Measurements from ENCODE around the gene LMBR1. TPM values are rescaled to one million over a fixed set of nuclear protein-coding genes. Genes with fewer than 3 reads are reported as not detected.
"Not testable (repeated sequence)": the region's sequence is repeated elsewhere in the genome, so short reads cannot be mapped to it uniquely, and the experiment has no call there.

The LMBR1 gene
- polyA plus RNA-seq, 3 donors: 44.7 to 51.4 (median 44.8) TPM

DNA sequence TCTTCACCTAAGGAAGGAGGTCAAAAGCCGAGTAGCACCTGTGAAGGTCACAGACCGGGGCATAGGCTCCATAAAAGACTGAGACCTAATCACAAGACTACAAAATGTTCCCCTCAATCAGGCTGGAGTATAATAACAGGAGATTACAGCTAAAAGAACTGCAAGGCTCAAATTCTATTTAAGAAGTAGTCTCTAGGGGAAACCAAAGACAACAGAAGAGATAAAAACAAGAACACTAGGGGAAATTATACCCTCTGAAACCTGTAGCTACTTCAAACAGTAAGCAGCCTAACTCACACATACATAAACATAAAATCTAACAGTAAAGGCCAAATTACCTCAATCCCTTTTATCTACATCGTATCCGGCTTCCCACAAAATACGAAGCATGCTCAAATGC, 38.3 kb downstream of the LMBR1 start:
- DNase-seq (ENCODE audit: low read depth in 3 of 3, low spot score in 2 of 3): no peak

DNA sequence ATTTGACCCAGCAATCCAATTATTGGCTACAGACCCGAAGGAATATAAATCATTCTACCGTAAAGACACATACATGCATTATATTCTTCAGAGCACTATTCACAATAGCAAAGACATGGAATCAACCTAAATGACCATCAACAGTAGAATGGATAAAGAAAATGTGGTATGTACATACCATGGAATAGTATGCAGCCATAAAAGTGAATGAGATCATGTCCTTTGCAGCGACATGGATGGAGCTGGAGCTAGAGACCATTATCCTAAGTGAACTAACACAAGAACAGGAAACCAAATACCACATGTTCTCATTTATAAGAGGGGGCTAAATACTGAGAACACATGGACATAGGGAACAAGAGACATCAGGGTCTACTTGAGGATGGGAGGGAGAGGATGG, 44.0 kb downstream of the LMBR1 start:
- DNase-seq (ENCODE audit: low read depth in 3 of 3, low spot score in 2 of 3): no peak

DNA sequence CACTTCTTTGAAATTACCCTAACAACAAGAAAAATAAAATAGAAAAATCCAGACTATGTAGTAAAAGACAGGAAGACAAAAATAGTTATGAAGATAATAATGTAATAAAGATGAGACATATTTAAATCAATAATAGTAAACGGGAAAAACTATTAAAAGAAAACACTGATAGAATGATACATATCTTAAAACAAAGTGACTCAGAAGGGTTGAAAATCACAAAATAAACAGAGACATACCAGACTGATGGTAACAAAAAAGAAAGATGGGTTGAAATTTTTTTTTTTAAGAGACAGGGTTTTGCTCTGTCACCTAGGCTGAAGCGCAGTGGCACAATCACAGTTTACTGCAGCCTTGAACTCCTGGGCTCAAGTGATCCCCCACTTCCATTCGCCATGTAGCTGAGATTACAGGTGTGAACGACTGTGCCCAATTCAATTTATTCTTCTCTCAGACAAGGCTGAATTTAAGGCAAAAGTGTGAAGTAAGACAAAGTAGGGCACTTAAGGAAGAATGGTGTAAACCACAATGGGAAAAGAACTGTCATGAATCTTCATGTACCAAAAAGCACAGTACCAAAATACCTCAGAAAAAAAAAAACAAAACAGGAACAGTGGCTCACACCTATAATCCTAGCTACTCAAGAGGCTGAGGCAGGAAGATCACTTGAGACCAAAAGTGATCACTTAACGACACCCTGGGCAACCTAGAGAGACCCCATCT, 47.4 kb downstream of the LMBR1 start:
- DNase-seq (ENCODE audit: low read depth in 3 of 3, low spot score in 2 of 3): no peak

DNA sequence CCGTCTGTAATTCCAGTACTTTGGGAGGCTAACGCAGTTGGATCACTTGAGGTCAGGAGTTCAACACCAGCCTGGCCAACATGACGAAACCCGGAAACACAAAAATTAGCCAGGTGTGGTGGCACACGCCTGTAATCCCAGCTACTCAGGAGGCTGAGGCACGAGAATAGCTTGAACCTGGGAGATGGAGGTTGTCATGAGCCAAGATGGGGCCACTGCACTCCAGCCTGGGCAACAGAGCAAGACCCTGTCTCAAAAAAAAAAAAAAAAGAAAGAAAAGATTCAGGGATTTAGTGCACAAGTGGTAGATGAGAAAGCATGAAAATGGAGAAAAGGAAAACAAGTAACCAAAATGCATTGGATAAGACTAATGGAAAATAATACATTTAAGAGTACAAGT, 49.4 kb downstream of the LMBR1 start:
- DNase-seq (ENCODE audit: low read depth in 3 of 3, low spot score in 2 of 3): not testable (repeated sequence)

DNA sequence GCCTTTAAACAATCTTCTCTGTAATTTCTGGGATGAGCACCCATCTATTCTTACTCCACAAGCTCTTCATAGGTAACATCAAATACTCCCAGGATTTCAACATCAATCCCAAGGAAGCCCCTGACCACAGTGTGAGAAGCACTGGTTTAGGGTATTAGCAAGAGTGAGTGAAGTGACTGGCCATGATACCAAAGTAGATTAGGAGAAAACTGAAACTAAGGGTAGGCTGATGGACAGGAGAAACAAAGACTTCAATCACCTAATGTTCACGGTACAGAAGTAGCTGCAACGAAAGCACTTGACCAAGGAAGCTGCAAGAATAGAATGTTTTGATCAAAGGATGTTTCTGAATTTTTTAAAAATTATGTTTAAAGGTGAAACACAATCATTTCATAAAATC, 49.8 kb downstream of the LMBR1 start:
- DNase-seq (ENCODE audit: low read depth in 3 of 3, low spot score in 2 of 3): no peak

DNA sequence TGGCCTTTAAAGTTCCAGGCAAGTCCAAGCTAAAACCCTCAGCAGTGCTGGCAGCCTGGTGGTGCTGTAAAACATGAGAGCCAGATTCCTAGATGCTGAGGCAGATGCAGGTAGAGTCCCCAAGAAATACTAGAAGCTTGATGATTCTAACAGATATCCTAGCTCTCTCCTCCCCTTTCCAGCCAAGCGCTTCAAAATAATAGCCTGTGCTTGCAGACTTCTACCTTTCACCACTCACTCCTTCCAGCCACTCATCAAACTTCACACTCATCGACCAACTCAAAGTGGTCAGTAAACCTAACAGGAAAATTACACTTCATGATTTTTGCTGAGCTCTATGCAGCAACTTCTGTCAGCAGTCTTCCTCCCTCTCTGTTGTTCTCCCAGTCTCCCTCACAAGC, 50.2 kb downstream of the LMBR1 start:
- DNase-seq (ENCODE audit: low read depth in 3 of 3, low spot score in 2 of 3): peak; percentile 8 to 16 (median 9)

DNA sequence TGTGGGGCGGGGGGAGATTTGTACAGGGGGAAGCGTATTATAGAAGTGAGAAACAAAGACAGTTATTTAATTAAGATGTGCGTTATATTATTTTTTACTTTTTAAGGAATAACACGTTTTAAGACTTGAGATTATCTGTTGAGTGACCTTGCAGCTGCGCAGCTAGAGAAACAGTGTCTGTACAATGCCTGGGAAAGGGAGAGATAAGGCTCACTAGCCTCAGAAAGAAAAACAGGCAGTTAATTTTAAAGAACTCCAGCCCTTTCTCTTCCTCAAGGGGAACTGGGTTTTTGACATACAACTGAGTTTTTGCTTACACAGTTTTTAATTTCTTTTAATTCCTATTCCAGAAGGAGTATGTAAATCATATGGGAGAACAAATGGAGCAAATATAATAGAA, 50.7 kb downstream of the LMBR1 start:
- DNase-seq (ENCODE audit: low read depth in 3 of 3, low spot score in 2 of 3): no peak

DNA sequence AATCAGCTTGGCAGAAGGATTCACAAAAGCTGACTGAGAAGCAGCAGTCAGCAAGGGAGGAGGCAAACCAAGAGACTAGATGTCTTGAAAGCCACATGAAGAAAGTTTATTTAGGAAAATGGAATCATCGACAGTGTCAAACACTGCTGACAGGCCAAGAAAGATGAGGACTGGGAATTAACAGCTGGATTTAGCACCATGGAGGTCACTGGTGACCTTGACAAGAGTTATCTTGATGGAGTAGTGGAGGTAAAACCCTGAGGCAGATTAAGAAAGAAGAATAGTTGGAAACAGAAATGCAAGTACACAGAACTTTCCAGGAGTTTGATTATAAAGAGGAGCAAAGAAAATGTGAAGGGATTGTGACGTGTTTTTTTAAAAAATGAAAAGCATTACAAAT, 51.5 kb downstream of the LMBR1 start:
- DNase-seq (ENCODE audit: low read depth in 3 of 3, low spot score in 2 of 3): no peak

DNA sequence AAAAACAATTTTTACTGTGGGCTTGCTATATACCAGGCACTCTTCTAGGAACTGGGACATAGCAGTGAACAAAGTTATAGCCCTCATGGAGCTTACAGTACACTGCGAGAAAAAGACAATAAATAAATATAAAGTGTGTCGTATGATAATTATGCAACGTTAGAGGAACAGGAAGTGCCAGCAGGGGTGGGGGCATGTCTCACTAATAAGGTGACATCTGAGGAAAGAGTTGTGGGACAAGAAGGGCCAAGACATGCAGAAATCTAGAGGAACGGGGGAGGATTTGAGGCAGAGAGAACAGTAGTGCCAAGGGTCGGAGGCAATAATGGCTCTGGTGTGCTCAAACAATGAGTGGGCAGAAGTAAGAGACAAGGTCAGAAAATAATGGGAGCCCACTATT, 52.8 kb downstream of the LMBR1 start:
- no peak for DNase-seq (ENCODE audit: low read depth in 3 of 3, low spot score in 2 of 3)

DNA sequence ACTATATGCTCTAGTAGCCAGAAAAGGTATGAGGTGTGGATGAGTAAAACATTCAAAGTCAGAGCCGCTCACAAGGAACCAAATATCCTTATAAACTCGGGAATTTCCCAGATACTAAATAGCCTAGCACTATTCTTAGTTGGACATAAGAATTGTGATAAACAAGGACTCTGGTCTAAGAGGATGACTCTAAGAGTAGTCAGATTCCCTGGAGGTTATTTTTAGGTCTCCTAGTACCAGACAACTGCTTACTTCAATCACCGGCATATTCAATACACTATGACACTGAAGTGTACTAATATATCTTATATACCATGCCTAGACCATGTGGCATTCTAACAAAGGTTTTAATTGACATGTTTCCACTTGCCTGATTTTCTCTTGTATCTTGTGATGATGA, 56.5 kb downstream of the LMBR1 start:
- no peak for DNase-seq (ENCODE audit: low read depth in 3 of 3, low spot score in 2 of 3)

DNA sequence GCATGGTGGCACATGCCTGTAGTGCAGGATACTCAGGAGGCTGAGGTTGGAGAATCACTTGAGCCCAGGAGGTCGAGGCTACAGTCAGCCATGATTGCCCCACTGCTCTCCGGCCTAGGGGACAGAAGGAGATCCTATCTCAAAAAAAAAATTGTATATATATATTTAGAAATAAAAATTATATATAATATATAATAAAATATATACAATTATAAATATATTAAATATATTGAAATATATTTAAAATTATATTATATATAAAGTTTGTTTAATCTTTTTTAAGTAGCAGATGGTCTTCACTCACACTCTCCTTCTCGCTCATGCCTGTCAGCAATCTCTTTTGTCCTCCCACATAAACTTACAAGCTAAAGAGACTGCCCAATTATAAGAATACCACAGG, 58.5 kb downstream of the LMBR1 start:
- no peak for DNase-seq (ENCODE audit: low read depth in 3 of 3, low spot score in 2 of 3)

DNA sequence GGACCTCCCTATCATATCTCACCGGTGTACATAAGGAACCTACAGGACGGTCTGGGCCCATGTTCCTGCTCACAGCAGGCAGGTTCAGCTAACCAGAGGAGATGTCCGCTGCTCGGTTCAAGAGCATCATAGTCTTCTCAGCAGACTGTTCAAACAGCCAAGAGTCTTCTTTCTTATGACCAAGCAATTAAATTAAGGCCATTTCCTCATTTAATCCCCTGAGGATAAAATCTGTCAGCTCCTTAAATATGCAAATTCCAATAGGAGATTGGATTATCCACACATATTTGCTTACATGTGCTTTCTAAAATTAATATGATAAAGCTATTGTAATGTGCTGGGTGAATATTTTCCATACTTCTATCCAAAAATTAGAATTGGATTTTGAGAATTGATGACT, 59.7 kb downstream of the LMBR1 start:
- no peak for DNase-seq (ENCODE audit: low read depth in 3 of 3, low spot score in 2 of 3)

DNA sequence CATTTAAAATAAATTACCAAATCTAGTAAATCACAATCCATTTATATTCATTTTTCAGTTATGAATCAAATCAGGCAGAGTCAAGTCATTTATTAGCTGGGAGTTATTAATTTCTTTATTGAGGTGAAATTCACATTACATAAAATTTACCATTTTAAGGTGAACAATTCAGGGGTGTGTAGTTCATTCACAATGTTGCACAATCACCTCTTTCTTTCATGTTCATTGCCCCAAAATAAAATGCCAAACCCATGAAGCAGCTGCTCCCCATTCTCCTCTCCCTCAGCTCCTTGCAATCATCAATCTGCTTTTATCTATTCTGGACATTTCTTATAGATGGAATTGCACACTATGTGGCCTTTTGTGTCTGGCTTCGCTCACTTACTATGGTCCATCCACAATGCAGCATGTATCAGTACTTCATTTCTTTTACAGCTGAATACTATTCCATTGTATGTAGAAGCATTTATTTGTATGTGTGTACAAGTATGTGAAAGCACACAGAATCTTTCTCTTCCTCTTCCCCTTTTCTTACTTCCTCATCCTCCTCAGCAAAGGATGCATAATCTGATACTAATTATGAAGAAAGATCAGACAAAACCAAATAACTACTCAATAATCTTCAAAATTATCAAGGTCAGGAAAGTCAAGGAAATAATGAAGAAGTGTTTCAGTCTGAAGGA, 60.6 kb downstream of the LMBR1 start:
- no peak for DNase-seq (ENCODE audit: low read depth in 3 of 3, low spot score in 2 of 3)

DNA sequence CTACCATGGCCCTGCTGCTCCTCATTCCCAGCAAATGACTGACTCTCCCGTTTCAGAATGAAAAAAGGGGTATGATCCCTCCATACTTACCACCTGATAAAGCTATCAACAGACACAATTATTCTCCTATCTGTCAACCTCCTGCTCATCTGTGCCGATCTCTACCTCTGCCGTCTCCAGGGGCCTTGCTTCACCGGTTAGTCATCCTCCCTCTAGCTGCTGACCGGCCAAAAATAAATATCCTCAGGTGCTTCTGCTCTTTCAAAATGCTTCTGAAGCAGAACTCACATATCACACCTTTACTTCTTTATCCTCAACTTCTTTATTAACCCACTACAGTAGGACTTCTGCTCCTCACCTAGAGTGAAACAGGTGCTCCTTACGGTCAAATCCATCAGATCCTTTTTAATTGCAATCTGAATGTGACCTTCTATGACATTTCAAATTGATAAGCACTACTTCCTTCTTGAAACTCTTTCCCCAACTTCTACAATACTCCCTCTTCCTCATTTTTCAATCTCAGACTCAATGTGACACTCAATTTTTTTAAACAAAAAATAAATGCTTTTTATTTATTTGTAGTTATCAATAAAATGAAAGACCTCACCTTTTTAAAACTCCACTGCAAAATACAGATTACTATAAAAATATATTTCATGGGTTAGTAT, 63.2 kb downstream of the LMBR1 start:
- DNase-seq (ENCODE audit: low read depth in 3 of 3, low spot score in 2 of 3): no peak

DNA sequence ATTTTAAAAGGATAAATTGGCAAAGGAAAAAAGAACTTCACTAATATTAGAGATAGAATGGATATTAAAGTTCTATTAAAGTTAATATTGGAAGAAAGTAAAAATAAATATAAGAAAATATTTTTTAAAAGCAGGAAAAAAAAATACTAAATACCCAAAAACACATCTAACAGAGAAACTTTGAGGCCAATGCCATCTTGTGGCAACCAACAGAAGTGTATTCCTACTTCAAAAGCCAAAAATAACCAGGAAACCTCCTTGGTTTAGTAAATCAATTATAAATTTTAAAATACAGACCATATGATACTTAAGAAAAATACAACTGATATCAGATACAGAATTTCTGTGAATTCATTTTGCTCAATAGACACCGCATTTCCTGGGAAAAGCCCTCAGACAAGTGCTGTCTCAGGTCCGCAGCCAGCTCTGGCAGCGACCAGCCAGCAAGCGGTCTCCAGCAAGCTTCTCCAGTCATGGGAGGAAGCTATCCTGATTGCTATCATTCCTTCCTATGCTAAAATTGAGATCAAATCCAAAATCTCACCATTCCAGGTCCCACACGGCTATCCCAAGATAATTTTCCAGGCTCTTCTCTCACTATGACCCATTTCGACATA, 65.3 kb downstream of the LMBR1 start:
- DNase-seq (ENCODE audit: low read depth in 3 of 3, low spot score in 2 of 3): no peak

DNA sequence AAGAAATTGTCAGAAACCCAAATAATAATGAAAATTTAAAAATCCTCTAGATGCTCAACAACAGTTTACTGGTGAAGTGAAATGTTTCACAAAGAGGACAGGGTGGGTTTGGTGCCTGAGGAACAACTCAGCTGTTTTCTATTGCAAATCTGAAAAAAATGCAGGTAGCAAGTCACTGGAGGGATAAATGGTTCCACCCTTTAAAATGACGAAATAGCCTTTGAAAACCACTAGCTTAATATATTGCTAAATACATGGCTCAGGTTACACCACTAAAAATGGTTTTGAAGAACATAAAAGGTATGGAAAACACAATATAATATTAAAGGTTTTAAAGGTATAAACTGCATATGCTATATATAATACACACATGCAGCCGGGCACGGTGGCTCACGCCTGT, 69.5 kb downstream of the LMBR1 start:
- DNase-seq (ENCODE audit: low read depth in 3 of 3, low spot score in 2 of 3): no peak

DNA sequence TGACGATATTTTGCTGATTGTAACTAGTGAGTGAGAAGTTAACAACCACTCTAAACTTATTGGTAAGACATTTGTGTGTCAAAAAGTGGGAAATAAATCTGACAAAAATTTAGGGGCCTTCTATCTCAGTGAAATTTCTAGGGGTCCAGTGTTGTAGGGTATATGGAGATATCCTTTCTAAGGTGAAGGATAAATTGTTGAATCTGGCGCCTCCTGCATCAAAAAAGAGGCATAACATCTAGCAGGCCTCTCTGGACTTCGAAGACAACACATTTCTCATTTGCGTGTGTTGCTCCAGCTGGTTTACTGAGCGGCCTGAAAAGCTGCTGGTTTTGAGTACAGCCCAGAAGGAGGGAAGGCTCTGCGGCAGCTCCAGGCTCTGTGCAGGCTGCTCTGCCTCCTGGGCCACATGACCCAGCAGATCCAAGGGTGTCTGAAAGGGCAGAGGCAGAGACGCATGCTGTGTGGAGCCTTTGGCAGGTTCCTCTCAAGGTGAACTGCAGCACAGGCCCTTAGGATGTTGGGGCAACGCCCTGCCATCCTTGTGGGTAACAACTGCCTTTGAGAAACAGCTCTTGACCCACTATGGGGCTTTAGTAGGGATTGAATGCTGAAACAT, 72.4 kb downstream of the LMBR1 start:
- no peak for DNase-seq (ENCODE audit: low read depth in 3 of 3, low spot score in 2 of 3)

DNA sequence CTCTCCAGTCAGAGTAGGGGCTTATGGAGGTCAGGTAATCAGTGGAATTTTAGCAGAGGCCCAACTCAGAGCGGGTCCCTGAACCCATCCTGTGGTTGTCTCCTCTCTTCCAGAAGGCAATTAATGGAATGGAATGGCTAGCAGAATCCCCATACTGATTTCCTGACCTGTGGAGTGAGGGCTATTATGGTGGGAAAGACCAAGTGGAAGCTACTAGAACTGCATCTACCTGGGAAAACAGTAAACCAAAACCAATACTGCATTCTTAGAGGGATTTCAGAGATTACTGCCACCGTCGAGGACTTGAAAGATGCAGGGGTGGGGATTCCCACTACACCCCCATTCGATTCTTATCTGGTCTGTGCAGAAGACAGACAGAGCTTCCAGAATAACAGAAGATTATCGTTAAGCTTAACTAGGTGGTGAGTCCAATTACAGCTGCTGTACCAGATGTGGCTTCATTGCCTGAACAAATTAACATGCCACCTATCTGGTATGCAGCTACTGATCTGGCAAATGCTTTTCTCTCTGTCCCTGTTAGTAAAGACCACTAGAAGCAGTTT, 73.2 kb downstream of the LMBR1 start:
- DNase-seq (ENCODE audit: low read depth in 3 of 3, low spot score in 2 of 3): no peak

DNA sequence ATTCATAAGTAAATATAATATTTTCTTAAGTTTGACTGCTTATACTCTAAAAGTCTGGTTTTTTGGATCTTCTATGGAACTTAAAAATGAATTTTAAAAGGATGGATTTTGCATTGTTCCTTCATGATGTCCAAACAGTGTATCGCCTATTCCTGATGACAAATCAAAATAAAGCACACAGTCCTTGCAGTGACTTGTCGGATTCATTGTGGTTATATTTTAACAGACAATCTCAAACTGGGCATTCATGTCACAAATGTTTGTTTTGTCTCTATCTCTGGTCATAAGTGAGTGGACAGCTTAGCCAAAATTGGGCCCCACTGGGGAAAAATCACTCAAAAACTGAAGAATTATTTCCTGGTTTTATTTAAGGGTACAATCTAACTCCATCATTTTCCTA, 74.8 kb downstream of the LMBR1 start:
- DNase-seq (ENCODE audit: low read depth in 3 of 3, low spot score in 2 of 3): no peak

DNA sequence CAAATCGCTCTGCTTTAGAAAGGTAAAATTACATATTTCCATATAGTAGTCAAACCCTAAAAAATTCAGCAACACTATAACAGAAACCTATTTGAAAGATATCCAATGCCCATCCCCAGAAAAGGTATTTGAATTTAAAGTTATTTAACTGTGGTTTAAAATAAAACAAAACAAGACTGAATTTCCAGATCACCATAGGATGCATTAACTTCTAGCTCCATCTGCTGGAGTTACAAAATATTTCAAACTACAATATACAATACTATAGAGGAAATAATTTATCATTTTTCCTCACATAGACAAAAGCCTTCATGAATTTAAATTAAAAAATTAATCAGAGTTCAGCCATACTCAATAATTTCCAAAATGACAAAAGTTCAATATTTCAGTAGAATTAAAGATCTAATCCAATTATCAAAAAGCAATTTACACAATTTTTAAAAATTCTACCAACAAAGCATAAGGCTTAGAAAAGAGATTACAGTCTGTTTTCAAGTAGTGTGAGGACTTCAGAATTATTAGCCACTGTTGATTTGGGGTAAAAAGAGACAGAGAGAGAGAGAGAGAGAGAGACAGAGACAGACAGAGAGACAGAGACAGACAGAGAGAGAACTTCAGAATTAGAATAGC, 75.9 kb downstream of the LMBR1 start:
- DNase-seq (ENCODE audit: low read depth in 3 of 3, low spot score in 2 of 3): no peak
